GM12878 (cell line): ENCODE results near the gene HSPBAP1. TPM values are rescaled to one million over a fixed set of nuclear protein-coding genes. Genes with fewer than 3 reads are reported as not detected.

Source experiments
- BCL11A ChIP-seq: IDR thresholded peaks from 2 replicates; pipeline ENCODE4 v1.6.1; 2011; ENCODE audit warnings: low read depth, low read length
- CHD4 ChIP-seq: fragments of 200-600 bp; sonication (generic); IDR thresholded peaks from 2 replicates; pipeline ENCODE4 v1.6.1; 2016; ENCODE audit warnings: mild to moderate bottlenecking
- DPF2 ChIP-seq: fragments of 450-650 bp; IDR thresholded peaks from 2 replicates; pipeline ENCODE4 v1.6.1; 2017; ENCODE audit warnings: mild to moderate bottlenecking
- EGR1 ChIP-seq, 2 experiments: IDR thresholded peaks; 1 replicate in 1 of 2; 2 replicates in 1 of 2; pipeline ENCODE4 v1.6.1; 2011 to 2012; ENCODE audit warnings: low read depth in 2 of 2, low read length in 2 of 2, borderline replicate concordance in 1 of 2, mild to moderate bottlenecking in 1 of 2, moderate library complexity in 1 of 2
- ESRRA ChIP-seq: IDR thresholded peaks from 2 replicates; pipeline ENCODE4 v1.6.1; 2012; ENCODE audit warnings: mild to moderate bottlenecking, low read length, improper control_type of control experiment
- FOS ChIP-seq: IDR thresholded peaks from 3 replicates; pipeline ENCODE4 v1.6.1; 2011; ENCODE audit warnings: borderline replicate concordance; ENCODE audit not compliant: insufficient read length; ENCODE audit errors: extremely low read depth
- JUNB ChIP-seq: IDR thresholded peaks from 2 replicates; pipeline ENCODE4 v1.6.1; 2016; ENCODE audit warnings: antibody characterized with exemption, mild to moderate bottlenecking
- LARP7 ChIP-seq: fragments of 450-650 bp; IDR thresholded peaks from 2 replicates; pipeline ENCODE4 v1.6.1; 2017; ENCODE audit warnings: mild to moderate bottlenecking
- NFIC ChIP-seq: IDR thresholded peaks from 2 replicates; pipeline ENCODE4 v1.6.1; 2012; ENCODE audit warnings: low read depth, mild to moderate bottlenecking, inconsistent platforms, low read length, moderate library complexity
- NFXL1 ChIP-seq: fragments of 450-650 bp; IDR thresholded peaks from 2 replicates; pipeline ENCODE4 v1.6.1; 2017; ENCODE audit warnings: antibody characterized with exemption, mild to moderate bottlenecking, borderline replicate concordance
- NR2F1 ChIP-seq: fragments of 450-650 bp; conservative IDR thresholded peaks from 2 replicates; pipeline ENCODE4 v1.6.1; 2017; ENCODE audit warnings: mild to moderate bottlenecking
- NRF1 ChIP-seq: conservative IDR thresholded peaks from 2 replicates; pipeline ENCODE4 v1.6.1; 2011; ENCODE audit warnings: mild to moderate bottlenecking, low read depth, low read length, improper control_type of control experiment
- PBX3 ChIP-seq: IDR thresholded peaks from 2 replicates; pipeline ENCODE4 v1.6.1; 2011; ENCODE audit warnings: mild to moderate bottlenecking, low read depth, low read length, moderate library complexity; ENCODE audit not compliant: insufficient replicate concordance
- PKNOX1 ChIP-seq: fragments of 450-650 bp; IDR thresholded peaks from 2 replicates; pipeline ENCODE4 v1.6.1; 2016; ENCODE audit warnings: mild to moderate bottlenecking
- RUNX3 ChIP-seq: IDR thresholded peaks from 2 replicates; pipeline ENCODE4 v1.6.1; 2012; ENCODE audit warnings: low read length, inconsistent platforms
- SIN3A ChIP-seq: IDR thresholded peaks from 2 replicates; pipeline ENCODE4 v1.6.1; 2012; ENCODE audit warnings: low read depth, low read length, improper control_type of control experiment
- ZZZ3 ChIP-seq: IDR thresholded peaks from 2 replicates; pipeline ENCODE4 v1.6.1; 2011; ENCODE audit warnings: low read depth; ENCODE audit not compliant: control insufficient read depth, insufficient read length
- polyA plus RNA-seq, 11 experiments: library from polyadenylated mRNA; depleted of rRNA in 4 of 11; unstranded in 6 of 11; stranded (reverse) in 5 of 11; fragments of >200 nt; fragmentation: Nextera tagmentation in 4 of 11; fragmentation: Illumina TruSeq in 1 of 11; extraction: Ambion mirVana in 4 of 11; extraction: Trizol in 1 of 11; gene quantifications; 1 replicate in 1 of 11; 2 replicates in 10 of 11; pipeline versions ENCODE4 v1.2.1 to v1.2.3, GENCODE V29; 2011 to 2016; ENCODE audit warnings: inconsistent platforms in 2 of 11, missing spikeins in 2 of 11, low read depth in 1 of 11
- total RNA-seq, 4 experiments: library from RNA; depleted of rRNA in 3 of 4; stranded (reverse); fragments of >200 nt in 3 of 4; fragmentation: Illumina TruSeq in 1 of 4; extraction: Trizol in 1 of 4; gene quantifications; 2 replicates each; pipeline versions ENCODE4 v1.2.1 to v1.2.3, GENCODE V29; 2013 to 2021
- TF ChIP-seq, protein P1 (sequence below): fragments of 450-650 bp; IDR thresholded peaks from 2 replicates; pipeline ENCODE4 v1.6.1; 2017; ENCODE audit warnings: low read depth, mild to moderate bottlenecking, moderate library complexity
- TF ChIP-seq, protein P2 (sequence below): fragments of 450-650 bp; formaldehyde crosslinking; IDR thresholded peaks from 2 replicates; pipeline ENCODE4 v1.5.0; 2022; ENCODE audit warnings: mild to moderate bottlenecking, missing genetic modification characterization
- TF ChIP-seq, protein P3 (sequence below): IDR thresholded peaks from 2 replicates; pipeline ENCODE4 v1.6.1; 2011; ENCODE audit warnings: borderline replicate concordance, low read depth, mild to moderate bottlenecking, moderate library complexity, low read length; ENCODE audit not compliant: insufficient read depth, poor library complexity, severe bottlenecking
- TF ChIP-seq, protein P4 (sequence below): IDR thresholded peaks from 2 replicates; pipeline ENCODE4 v1.6.1; 2012; ENCODE audit warnings: low read depth, low read length, improper control_type of control experiment

Gene HSPBAP1
- total and polyA plus RNA-seq, 10 of the 15 experiments (the other 5 are each of a cell fraction or from before 2014, with no cell fraction given), result 3.2 to 10.3 (median 7.9) TPM

- TF ChIP-seq, protein P1, sequence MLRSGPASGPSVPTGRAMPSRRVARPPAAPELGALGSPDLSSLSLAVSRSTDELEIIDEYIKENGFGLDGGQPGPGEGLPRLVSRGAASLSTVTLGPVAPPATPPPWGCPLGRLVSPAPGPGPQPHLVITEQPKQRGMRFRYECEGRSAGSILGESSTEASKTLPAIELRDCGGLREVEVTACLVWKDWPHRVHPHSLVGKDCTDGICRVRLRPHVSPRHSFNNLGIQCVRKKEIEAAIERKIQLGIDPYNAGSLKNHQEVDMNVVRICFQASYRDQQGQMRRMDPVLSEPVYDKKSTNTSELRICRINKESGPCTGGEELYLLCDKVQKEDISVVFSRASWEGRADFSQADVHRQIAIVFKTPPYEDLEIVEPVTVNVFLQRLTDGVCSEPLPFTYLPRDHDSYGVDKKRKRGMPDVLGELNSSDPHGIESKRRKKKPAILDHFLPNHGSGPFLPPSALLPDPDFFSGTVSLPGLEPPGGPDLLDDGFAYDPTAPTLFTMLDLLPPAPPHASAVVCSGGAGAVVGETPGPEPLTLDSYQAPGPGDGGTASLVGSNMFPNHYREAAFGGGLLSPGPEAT, result peak; percentile 33; the same call in 1 of the 2 replicates
- no peak for TF ChIP-seq NRF1
- TF ChIP-seq RUNX3, result no peak
- 0 out of 2 replicates have a peak, but pooled peaks have one; percentile 16 for TF ChIP-seq NFIC
- TF ChIP-seq JUNB, result peak; percentile 74
- TF ChIP-seq, protein P2, sequence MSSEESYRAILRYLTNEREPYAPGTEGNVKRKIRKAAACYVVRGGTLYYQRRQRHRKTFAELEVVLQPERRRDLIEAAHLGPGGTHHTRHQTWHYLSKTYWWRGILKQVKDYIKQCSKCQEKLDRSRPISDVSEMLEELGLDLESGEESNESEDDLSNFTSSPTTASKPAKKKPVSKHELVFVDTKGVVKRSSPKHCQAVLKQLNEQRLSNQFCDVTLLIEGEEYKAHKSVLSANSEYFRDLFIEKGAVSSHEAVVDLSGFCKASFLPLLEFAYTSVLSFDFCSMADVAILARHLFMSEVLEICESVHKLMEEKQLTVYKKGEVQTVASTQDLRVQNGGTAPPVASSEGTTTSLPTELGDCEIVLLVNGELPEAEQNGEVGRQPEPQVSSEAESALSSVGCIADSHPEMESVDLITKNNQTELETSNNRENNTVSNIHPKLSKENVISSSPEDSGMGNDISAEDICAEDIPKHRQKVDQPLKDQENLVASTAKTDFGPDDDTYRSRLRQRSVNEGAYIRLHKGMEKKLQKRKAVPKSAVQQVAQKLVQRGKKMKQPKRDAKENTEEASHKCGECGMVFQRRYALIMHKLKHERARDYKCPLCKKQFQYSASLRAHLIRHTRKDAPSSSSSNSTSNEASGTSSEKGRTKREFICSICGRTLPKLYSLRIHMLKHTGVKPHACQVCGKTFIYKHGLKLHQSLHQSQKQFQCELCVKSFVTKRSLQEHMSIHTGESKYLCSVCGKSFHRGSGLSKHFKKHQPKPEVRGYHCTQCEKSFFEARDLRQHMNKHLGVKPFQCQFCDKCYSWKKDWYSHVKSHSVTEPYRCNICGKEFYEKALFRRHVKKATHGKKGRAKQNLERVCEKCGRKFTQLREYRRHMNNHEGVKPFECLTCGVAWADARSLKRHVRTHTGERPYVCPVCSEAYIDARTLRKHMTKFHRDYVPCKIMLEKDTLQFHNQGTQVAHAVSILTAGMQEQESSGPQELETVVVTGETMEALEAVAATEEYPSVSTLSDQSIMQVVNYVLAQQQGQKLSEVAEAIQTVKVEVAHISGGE (CRISPR knock-in tag), result no peak
- no peak for TF ChIP-seq CHD4
- TF ChIP-seq SIN3A, result no peak
- peak; percentile 29 for TF ChIP-seq PBX3
- TF ChIP-seq EGR1 (IDR thresholded peaks at IDR 0.05; ENCODE audit: borderline replicate concordance in 1 of 2, low read depth in 2 of 2, low read length in 2 of 2), result no peak
- no peak for TF ChIP-seq ZZZ3
- TF ChIP-seq, protein P3, sequence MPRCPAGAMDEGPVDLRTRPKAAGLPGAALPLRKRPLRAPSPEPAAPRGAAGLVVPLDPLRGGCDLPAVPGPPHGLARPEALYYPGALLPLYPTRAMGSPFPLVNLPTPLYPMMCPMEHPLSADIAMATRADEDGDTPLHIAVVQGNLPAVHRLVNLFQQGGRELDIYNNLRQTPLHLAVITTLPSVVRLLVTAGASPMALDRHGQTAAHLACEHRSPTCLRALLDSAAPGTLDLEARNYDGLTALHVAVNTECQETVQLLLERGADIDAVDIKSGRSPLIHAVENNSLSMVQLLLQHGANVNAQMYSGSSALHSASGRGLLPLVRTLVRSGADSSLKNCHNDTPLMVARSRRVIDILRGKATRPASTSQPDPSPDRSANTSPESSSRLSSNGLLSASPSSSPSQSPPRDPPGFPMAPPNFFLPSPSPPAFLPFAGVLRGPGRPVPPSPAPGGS, result no peak
- TF ChIP-seq, protein P4, sequence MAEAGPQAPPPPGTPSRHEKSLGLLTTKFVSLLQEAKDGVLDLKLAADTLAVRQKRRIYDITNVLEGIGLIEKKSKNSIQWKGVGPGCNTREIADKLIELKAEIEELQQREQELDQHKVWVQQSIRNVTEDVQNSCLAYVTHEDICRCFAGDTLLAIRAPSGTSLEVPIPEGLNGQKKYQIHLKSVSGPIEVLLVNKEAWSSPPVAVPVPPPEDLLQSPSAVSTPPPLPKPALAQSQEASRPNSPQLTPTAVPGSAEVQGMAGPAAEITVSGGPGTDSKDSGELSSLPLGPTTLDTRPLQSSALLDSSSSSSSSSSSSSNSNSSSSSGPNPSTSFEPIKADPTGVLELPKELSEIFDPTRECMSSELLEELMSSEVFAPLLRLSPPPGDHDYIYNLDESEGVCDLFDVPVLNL, result no peak
- TF ChIP-seq PKNOX1, result peak; percentile 28; the same call in 1 of the 2 replicates
- no peak for TF ChIP-seq ESRRA
- TF ChIP-seq FOS, result no peak
- TF ChIP-seq LARP7, result no peak
- peak; percentile 57 for TF ChIP-seq NR2F1
- peak; percentile 27; the same call in 1 of the 2 replicates for TF ChIP-seq DPF2
- TF ChIP-seq BCL11A, result 0 out of 2 replicates have a peak, but pooled peaks have one; percentile 42
- TF ChIP-seq NFXL1, result no peak
Measured at GRCh38 chr3:122691195-122691594, 102.4 kb downstream of the HSPBAP1 start (continued).
